NCI-H187 treated with DMSO at 0.1 percent for 48 hours (cell line): Measurements from ENCODE around the gene DDX50.
A peak's percentile ranks its signal among the peaks of the same experiment; 100 is the strongest.
"Not testable (repeated sequence)": the region's sequence is repeated elsewhere in the genome, so short reads cannot be mapped to it uniquely, and the experiment has no call there.

Experiments
- DNase-seq: peaks from one replicate; lab custom pipeline; 2025; lab: John Stamatoyannopoulos, UW

Gene DDX50, protein sequence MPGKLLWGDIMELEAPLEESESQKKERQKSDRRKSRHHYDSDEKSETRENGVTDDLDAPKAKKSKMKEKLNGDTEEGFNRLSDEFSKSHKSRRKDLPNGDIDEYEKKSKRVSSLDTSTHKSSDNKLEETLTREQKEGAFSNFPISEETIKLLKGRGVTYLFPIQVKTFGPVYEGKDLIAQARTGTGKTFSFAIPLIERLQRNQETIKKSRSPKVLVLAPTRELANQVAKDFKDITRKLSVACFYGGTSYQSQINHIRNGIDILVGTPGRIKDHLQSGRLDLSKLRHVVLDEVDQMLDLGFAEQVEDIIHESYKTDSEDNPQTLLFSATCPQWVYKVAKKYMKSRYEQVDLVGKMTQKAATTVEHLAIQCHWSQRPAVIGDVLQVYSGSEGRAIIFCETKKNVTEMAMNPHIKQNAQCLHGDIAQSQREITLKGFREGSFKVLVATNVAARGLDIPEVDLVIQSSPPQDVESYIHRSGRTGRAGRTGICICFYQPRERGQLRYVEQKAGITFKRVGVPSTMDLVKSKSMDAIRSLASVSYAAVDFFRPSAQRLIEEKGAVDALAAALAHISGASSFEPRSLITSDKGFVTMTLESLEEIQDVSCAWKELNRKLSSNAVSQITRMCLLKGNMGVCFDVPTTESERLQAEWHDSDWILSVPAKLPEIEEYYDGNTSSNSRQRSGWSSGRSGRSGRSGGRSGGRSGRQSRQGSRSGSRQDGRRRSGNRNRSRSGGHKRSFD

DNA sequence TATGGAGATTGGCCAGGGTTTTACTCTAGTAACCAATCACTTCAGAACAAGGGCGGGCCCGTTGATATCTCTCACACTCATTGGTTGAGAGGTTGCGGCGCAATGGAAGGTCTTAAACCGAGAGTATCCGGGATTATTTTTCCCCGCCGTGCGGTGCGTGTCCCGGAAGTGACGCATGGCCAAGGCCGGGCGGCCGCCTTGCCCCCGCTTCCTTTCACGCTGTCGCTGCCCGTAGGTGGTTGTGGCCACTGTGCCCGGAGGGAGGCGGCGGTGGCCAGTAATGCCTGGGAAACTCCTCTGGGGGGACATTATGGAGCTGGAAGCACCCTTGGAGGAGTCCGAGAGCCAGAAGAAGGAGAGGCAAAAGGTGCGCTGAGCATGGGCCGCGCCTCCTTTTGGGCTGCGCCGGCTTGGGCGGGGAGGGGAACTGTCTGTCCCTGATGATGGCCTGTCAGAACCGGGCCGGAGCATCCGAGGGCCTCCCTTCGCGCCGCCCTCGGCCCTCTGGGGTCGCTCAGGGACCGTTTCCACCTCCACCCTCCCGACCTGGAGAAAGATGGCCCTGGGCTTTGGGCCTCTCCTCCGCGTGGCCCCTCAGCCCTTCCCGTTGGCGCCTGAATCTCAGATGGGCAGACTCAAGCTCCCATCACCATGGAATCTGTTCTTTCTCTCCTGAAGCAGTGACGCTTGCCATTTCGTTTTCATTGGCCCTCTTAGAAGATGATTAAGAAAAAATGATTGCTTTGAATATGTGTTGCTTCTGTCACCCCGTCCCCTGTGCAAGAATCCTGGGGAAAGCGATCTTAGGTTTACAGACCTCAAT lies at the start of gene DDX50:
TSS of gene DDX50 (plus strand) at position 211 of the 823 bp plus-strand sequence. CDS start at position 281, 70 bp downstream.
- peak; percentile 89 for DNase-seq

DNA sequence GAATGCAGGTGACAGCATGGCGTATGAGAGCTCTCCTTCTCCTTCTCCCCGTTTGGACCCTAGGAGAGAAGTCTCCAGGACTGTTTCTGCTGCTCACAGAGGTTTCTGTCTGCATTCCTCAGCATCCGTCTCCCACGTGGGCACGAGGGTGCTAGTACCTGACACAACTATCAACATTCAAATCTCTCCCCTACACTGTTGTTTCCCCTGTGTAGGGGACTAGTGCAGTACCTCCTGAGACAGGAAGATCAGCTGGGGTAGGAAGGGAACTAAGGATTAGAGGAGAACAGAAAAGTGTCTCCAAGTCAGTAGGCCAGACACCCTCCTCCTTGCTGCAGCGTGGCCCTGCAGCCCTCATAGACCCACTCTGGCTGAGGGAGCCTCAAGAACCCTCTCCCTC lies 44.8 kb upstream of the DDX50 start:
- DNase-seq = no peak

DNA sequence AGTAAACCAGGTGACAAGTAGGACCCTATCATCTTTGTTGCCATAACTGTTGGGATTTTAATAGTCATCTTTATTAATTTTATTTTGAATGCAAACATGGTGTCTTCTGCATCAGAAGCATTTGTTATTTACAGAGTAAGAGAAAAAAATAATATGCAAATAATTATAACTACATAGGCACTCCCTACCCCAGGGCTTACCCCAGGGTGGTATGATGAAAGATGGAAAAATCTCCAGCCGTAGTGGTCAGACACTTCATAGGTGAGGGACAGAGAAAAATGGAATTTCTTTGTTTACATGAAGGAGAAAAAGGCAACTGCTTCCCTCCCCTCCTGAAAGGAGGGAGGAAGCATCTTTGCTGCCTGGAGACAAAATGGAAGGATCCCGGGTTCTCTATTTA lies 44.1 kb upstream of the DDX50 start:
- DNase-seq = no peak

DNA sequence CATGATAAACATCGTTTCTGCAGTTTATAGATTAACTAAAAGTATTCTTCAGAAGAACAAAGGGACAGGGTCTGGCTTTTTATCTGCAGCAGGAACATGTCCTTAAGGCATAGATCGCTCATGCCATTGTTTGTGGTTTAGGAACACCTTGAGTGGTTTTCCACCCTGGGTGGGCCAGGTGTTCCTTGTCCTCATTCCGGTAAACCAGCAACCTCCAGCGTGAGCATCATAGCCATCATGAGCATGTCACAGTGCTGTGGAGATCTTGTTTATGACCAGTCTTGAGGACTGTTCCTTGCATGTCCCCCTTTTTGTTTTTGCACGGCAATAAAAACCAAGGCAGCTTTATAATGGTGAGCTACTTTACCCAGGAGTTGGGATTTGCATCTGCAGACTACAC lies 39.9 kb upstream of the DDX50 start:
- no peak for DNase-seq

DNA sequence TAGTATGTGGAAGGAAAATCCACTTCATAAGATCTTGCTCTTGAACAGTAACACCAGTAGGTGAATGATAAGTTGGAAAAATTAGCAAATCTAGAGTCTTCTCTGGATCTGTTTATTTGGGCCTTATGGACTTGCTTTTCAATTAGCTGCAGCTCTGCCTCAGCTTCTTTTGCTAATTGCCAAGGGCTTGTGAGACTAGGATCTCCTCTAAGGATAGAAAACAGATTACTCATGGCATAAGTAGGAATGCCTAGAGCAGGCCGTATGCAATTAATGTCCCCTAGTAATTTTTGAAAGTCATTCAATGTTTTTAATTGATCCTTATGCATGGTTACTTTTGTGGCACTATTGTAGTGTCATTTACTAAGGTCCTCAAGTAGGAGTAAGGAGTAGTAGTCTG lies 36.5 kb upstream of the DDX50 start:
- no peak for DNase-seq

DNA sequence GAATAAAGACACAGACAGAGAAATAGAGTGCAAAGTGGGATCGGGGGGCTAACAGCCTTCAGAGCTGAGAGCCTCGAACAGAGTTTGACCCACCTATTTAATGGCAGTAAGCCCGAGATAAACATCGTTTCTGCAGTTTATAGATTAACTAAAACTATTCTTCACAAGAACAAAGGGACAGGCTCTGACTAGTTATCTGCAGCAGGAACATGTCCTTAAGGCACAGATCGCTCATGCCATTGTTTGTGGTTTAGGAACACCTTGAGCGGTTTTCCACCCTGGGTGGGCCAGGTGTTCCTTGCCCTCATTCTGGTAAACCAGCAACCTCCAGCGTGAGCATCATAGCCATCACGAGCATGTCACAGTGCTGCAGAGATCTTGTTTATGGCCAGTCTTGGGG lies 32.9 kb upstream of the DDX50 start:
- not testable (repeated sequence) for DNase-seq

DNA sequence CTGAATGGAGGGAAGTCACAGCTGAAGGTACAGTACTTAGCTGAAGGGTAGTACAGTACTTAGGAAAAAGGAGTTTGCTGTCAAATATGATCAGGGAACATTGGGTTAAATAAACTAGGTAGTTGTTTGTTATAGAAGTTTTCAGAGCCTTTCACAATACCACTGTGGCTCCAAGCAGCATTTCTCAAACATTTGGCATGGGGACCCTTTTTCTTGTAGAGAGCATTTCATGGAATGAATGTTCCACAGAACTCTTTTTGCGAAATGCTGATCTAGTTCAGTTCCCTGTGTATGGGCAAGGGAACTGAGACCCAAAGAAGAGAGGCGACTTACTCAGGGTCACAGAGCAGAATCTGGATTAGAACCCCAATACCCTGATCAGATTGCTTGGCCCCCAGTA lies 31.5 kb upstream of the DDX50 start:
- DNase-seq = no peak

DNA sequence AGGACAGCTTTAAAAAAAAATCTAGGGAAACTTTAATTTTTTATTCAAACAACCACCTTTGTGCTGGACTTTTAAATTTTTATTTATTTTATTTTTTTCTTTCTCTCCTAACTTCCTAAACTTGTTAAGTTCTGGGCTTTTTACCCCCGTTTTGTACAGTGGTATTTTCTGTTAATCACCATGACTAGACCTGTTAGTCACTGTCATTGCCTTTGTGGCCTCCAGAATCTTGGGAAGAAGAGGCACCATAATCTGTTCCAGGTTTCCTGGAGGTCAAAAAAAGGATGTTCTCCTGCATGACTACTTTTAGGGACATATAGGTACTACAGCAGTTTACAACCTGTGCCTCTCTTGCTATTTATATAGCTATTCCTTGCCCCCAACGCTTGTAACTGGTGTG lies 31.1 kb upstream of the DDX50 start:
- no peak for DNase-seq

DNA sequence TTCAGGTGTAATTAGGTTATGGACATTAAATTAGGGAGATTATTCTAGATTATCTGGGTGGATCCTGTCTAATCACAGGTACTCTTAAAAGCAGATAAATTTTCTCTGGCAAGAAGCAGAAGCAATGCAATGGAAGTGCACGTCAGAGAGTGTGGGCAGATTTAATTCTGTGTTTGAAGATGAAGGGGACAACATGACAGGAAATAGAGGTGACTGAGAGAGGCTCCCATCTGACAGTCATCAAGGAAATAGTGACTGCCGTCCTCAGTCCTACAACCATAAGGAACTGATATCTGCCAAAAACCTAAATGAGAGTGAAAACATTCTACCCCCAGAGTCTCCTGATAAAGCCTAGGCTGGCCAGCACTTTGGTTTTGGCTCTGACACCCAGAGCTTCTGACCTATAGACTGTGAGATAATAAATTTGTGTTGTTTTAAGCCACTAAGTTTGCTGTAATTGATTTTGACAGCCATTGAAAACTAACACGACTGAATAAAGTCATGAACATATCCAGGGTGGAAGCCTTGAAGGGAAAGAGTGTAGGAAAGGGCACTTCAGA lies 30.5 kb upstream of the DDX50 start:
- DNase-seq = no peak

DNA sequence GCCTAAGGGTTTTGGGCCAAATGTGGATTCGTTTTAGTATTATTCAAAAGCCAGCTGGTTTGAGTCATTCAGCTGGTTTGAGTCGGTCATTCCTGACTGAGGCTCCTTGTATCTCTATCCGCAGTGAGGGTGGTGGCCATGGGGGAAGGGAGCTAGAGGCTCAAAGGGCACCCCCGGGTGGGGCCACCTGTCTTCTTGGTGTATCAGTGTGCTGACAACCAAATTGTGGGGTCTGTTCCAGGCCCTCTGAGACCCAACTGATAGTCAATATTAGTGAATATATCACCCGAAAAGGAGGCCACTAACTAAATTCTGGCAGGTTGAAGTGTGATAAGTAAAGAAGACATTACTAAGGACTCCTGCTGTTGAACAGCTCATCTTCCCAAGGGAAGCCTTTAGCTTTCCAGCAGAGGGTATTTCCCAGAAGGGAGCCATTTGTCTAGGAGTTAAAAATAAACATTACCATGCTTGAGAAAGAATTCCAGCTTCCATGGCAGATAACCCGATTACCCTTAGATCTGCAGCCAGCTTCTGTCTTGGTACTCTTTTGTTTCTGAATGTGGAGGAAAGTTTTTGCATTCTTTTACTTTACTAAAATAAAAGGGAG lies 29.9 kb upstream of the DDX50 start:
- peak; percentile 1 for DNase-seq

DNA sequence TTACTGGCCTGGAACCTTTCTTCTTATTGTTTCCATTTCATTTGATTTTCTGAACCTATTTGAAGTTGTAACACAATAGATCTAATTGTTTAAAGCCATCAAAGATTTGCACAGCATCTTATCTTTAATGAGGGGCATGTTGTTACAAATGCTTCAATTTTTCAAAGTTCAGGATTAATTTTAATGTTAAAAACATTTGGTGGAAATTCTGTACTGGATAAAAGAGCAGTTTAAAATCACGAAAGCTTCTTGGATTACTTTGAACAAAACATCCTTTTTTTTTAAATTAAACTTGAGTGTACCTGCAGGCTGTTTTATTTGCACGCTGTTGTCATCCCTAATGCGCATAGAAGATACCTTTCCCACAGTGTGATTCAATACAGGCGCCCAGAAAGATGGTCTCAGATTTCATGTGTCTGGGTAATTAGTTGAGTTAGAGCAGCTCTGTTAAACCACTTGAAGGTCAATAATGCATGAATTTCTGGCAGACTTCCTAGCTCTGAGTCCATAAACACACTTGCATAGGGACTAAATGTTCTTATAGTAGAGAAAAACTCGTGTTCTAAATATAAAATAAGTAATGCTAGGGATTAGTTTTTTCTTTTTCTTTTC lies 29.3 kb upstream of the DDX50 start:
- peak; percentile 80 for DNase-seq

DNA sequence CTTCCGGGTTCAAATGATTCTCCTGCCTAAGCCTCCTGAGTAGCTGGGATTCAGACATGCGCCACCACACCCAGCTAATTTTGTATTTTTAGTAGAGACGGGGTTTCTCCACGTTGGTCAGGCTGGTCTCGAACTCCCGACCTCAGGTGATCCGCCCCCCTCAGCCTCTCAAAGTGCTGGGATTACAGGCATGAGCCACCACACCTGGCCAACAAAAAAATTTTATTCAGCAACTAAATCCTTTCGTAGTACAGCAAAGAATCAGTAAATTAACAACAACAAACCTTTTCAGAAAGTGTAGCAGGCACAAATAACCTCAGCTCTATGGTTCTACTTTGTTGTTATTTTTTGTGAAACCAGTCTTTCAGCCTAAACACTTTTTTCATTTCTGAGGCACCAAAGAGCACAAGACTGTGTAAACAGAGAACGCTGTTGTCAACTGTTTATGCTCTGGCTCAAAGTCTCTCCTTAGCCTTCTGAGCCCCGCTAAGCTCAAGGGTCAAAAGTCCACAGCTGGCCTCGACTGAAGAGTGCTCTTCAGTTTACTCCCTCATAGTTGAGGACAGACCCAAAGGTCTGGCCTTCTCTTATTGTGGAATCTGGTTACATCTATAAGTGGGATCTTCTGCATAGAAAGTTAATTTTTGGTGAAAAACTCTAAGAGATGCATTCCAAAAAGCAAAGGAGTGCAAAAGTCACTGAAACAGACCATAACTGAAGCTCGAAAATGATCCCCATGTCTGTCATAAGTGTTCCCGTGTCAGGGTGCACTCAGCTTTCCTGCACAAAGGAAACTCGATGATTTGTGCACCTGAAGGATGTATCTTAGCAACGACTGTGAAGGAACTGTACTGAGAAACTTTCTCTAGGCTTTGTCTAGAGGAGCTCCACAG lies 24.6 kb upstream of the DDX50 start:
- no peak for DNase-seq

DNA sequence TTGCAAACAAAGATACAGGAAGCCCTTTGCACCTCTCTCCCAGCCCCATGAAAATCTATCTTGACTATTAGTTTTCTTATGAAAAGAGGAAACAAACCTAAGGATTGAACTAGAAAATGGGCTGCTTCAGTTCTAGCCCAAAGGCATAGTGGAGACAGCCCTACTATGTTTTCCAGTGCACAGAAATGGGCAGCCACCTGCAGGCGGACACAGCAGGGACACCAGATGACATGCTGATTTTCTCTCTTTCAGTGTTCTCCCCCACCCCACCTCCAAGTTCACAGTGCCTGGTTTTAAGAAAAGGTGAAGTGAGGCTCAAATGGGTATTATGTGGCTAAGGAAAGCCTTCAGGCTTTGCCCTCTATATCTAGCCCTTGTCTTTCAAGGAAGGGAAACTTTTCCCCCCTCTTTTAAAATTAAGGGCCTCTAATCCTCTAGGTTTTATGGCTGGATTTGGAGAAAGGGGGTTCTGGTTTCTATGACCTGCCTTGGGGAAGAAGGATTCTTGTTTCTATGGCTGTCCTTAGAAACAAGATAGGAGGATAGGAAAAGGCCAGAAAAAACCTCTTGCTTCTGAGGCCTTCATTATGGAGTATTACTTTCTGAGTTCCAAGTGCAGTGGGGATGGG lies 23.5 kb upstream of the DDX50 start:
- DNase-seq = no peak

DNA sequence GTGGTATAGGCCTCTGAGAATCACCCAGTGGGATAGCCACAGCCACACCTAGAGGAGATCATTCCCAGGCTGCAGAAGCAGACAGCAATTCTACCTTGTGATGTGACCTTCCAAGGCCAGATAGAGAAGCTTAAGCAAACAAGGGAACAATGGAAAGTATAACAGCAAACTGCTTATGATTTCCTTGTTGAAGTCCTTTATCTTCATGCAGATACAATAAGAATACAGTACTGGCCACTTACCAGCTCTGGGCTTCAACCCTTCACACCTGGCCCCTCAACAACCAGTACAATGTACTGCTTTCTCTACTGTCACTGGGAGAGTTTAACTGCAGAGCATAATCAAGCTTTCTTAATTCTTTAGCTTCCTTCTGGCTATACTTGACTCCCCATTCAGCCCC lies 22.6 kb upstream of the DDX50 start:
- DNase-seq = no peak

DNA sequence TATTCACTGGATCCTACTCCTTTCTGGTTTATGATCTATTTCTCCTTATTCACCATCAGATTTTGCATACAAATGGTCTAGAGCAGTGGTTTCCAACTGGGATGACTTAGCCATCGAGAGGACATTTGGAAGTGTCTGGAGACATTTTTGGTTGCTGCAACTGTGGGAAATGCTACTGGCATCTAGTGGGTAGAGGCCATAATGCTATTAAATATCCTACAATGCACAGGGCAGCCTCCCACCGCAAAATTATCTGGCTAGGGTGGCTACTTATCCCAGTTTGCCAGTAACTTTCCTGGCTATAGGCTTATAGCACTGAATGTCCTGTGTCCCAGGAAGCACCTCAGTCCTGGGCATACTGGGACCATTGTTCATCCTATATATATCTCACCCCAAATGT lies 21.5 kb upstream of the DDX50 start:
- no peak for DNase-seq

DNA sequence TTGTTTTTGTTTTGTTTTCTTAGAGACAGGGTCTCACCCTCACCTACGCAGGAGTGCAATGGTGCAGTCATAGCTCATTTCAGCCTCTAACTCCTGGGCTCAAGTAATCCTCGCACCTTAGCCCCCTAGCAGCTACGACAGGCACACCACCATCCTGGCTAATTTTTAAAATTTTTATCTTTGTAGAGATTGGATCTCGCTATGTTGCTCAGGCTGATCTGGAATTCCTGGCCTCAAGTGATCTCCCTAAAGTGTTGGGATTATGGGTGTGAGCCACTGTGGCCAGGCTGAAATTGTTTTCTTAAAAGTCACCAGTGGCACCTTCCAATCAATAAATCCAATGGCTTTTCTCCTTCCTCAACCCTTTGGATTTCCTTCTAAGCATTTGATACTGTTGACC lies 20.9 kb upstream of the DDX50 start:
- DNase-seq = no peak

DNA sequence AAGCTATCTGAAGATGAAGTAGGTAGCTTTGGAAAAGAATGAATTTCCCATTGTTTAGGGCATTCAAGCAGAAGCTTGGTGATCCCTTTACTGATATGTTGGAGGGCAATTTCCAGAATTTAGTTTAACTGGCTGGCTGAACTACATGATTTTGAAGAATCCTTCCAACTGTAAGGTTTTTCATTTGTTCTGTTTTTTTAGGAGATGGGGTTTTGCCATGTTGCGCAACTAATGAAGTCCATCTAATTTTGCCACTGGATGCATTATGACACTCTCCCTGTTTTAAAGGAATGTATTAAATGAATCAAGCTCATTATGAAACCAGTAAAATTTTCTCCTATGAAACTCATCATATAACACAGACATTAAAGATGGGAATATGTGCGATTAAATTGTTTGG lies 6.1 kb upstream of the DDX50 start:
- DNase-seq = no peak

DNA sequence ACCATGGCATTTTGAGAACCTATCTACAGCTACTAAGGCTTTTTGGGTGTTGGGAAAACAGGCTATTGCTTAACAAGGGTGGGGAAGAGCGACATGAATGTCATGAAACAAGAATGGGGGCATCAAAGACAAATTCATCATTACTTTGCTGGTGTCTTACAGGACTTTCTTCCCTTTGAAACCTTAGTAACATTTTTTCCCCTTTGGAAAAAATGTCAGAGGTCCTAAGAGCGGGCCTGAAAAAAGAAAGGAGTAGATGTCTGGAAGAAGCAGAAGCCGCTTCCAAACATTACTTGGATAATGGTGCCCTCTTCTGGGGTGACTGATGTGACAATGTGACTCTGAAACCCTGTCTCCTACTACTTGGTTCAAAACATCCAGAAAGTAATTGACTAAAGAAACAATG lies 3.8 kb upstream of the DDX50 start:
- no peak for DNase-seq

DNA sequence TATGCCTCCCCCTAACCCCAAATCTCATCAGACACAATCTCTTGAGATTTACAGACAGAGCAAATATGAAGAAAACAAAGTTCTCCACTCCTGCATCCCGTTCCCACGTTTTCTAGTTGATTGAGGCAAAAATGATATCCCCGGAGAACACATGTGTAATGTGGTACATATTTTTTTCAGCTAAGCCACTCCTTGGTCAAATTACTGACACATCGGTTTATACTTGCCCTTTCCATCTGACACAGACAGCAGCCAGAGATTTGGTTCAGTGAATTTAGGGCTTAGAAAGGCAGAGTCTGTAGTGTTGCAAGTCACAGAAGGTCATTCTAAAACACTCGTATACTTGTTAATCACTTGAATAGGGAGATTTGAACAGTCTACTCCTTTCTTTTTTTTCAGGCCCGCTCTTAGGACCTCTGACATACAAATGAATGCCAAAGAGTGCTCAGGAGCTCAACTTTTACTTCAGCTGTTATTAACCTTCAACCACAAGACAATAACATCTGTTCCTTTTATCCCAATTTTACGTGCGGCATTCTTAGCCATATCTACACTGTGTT lies 1.8 kb upstream of the DDX50 start:
- DNase-seq = no peak
